Skin of body (tissue), 2 donors: Measurements from ENCODE around the gene GRAMD1A. TPM values are rescaled to one million over a fixed set of nuclear protein-coding genes. Genes with fewer than 3 reads are reported as not detected.
"Not testable (repeated sequence)": the region's sequence is repeated elsewhere in the genome, so short reads cannot be mapped to it uniquely, and the experiment has no call there.

Experiments
- DNase-seq: peaks from one replicate; lab custom pipeline; 2025; lab: John Stamatoyannopoulos, UW
- total RNA-seq: library from RNA; depleted of rRNA; stranded (reverse); fragments of >200 nt; gene quantifications from one replicate; pipeline ENCODE4 v1.2.3, GENCODE V29; 2014

GRAMD1A gene
- total RNA-seq, 1 donor from 2014 or later, result 32.7 TPM

DNA sequence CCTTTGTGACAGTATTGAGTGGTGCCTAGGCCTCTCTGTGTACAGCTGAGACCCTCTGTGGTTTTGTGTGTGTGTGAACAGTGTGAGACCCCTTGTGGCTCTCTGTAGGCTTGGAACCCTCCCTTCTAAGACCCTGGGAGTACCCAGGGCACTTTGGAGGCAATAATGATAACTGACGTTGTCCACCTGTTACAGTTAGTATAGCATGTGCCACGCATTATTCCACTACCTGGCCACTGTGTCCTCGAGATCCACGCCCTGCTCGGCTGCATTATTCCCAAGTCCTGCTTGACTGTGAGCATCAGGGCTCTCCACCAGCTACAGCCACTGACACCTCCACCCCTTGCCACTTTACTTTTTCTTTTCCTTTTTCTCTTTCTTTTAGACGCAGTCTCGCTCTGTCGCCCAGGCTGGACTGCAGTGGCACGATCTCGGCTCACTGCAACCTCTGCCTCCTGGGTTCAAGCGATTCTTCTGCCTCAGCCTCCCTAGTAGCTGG is 2.0 kb downstream of the GRAMD1A start:
- no peak for DNase-seq

DNA sequence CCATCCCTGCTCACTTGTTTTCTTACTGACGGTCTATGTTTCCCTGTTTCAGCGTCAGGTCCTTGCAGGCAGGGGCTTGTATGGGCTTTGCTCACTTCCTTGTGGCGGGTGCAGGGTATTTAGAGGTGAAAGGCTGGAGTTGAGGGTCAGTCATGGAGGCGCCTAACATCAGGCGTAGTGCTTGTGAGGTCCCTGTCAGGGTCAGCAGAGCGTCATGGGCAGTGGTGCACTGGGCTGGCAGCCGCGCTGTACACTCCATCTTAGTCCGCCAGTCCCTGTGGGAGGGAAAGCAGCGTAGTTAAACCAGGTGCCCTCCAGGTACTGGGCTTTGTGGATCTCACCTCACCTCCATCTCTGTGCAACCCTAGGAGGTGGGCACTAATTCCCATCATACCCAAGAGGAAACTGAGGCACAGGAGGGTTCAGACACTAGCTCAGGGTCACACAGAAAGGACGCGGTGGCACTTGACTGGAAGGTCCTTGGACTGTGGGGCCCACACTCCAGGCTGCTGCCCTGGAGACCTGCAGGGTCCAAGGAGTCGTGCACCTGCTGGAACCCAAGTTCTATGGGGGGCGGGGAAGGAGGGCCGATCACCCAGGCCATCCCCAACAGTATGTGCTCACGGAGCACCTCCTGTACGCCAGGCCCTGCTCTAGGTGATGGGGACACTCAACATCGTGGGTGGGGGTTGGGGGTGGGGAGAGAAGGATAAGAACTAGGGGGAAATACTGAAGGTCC is 4.6 kb downstream of the GRAMD1A start:
- no peak for DNase-seq

DNA sequence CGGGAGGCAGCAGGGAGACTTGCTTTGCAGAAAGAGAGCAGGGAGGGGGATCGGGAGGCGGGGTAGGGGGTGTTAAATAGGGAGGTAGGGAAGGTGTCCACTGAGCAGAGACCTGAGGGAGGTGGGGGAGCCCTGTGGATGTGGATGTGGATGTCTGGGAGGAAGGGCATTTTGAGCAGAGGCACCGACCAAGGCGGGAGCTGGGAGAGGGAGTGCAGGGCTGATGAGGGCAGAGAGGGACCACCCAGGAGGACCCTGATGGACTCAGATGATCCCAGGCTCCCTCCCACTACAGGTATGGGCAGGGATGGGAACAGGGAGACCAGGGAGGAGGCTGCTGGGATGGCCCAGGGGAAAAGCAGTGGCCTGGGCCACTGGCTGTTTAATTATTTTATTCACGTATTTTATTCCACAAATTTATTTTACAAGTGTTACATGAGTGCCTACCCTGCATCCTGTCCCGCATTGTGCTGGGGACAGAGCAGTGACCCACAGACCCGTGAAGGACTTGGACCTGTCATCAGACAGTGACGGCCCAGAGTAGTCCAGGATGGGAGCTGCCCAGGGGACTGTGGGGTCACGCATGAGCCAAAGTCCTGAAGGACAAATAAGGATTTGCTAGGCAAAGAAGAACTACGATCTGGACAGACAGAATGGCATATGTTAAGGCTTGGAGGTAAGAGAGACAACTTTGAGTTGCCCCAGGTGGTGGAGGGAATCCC is 5.3 kb downstream of the GRAMD1A start:
- DNase-seq, result no peak

DNA sequence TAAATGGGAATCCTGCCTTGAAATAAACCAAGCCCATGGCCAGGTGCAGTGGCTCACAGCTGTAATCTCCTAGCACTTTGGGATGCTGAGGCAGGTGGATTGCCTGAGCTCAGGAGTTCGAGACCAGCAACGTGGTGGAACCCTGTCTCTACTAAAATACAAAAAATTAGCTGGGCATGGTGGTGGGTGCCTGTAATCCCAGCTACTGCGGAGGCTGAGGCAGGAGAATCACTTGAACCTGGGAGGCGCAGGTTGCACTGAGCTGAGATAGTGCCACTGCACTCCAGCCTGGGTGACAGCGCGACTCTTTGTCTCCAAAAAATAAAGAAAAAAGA is 5.9 kb downstream of the GRAMD1A start:
- DNase-seq, result not testable (repeated sequence)

DNA sequence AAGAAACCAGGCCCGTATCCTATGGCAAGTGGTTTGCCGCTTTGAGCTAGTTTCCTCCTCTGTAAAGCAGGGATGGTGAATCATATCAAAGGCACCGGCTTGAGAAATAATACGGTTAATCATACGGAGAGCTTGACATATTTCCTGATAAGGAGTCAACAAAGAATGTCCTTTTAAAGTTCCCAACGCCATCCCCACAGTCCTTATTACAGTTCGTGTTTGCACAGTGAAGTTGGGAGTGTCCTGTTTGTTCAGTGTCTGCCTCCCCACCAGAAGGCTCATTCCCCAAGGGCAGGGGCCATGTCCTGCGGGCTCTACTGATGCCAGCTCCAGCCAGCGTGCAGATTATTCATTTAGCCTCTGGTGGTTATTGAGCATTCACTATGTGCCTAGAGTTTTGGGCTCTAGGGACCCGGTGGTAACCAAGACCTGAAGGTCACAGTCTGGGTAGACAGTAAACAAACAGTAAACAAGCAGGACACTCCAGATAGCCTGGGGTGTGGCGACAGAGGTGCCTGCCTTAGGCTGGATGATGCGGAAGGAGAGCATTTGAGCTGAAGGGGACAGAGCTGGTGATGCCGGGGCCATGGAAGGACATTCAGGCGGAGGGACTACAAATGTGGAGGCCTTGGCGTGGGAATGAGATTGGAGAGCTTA is 6.3 kb downstream of the GRAMD1A start:
- no peak for DNase-seq

DNA sequence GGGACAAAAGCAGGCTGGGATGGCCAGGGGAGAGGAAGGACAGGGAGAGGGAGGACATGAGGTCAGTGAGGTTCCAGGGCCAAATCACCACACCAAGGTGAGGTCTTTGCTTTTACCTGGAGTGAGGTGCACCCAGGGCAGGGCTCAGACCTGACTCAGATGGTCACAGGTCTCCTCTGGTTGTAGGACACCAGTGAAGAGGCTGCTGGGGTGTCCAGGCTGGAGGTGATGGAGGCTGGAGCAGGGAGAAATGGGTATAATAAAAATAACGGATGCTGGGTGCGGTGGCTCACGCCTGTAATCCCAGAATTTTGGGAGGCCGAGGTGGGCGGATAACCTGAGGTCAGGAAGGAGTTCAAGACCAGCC is 6.9 kb downstream of the GRAMD1A start:
- no peak for DNase-seq

DNA sequence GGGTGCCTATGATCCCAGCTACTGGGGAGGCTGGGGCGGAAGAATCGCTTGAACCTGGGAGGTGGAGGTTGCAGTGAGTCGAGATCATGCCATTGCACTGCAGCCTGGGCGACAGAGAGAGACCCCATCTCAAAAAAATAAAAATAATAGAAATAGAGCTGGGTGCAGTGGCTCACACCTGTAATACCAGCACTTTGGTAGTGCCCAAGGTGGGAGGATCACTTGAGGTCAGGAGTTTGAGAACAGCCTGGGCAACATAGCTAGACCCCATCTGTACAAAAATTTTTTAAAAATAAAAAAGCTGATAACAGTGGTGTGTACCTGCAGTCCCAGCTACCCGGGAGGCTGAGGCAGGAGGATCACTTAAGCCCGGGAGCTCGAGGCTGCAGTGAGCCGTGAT is 7.3 kb downstream of the GRAMD1A start:
- DNase-seq, result not testable (repeated sequence)

DNA sequence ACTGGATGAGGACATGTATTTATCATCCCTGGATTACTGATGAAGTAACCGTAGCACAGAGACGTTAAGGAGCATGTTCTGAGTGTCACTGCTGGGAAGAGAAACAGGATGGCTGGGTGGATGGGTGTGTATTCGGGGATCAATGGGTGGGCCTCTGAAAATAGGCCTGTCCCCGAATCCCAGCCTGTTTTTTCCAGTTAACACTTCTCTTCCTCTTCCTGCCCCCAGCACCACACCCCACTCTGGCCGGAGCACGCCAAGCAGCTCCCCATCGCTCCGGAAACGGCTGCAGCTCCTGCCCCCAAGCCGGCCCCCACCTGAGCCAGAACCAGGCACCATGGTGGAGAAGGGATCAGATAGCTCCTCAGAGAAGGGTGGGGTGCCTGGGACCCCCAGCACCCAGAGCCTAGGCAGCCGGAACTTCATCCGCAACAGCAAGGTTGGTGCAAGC is 8.8 kb downstream of the GRAMD1A start:
- no peak for DNase-seq

DNA sequence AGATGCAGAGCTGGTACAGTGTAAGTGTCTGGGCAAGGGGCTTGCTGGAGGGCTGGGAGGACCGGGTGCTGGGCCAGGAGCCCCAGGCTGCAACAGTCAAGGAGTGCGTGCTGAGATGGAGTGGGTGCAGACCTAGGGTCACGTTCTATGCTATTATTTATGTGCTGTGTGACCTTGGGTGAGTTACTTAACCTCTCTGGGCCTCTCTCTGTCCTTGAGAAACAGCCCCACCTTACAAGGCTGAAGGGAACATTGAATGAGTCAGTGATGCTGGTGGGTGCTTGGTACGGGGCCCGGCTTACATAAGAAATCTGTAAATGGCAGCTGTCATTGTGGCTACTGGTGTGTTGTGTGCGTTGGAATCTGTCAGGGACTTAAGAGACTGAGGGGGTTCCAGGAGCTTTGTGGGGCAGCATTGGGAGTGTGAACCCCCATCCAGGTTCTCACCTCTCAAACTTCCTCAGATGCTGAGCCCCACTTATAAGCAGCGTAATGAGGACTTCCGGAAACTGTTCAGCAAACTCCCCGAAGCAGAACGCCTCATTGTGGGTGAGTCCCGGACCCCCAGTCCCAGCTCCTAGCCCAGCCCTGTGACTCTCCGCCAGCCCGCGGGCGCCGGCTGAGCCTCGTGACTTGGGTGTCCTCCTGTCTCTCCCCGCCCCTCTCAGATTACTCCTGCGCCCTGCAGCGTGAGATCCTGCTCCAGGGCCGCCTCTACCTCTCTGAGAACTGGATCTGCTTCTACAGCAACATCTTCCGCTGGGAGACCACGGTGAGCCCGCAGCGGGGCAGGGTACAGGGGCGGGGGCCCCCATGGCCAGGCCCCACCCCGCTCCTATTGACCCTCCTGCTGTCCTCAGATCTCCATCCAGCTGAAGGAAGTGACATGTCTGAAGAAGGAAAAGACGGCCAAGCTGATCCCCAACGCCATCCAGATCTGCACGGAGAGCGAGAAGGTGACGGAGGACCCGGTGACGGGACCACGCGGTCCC is 9.6 kb downstream of the GRAMD1A start:
- no peak for DNase-seq

DNA sequence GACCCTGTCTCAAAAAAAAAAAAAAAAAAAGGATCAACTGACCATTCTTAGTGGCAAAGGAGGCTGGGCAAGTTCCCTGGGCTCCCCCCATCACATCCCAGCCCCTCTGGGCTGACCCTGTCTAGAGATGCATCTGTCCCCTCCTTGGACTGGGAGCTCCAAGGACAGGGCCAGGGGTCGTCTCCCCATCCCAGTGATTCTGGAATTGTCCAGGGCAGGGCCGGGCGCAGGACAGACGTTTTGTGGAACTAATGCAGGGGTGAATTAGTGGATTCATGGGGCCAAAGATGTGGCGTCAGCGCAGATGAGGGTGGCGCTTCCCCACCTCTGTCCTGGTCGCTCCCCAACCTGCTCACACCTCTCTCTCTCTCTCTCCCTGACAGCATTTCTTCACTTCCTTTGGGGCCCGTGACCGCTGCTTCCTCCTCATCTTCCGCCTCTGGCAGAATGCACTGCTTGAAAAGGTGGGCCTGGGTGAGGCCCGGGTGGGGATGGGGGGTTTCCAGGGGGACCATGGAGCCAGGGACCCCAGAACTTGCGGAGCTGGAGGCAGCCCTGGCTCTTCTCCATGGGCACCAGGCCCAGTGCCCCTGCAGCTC is 11.1 kb downstream of the GRAMD1A start:
- DNase-seq, result no peak

DNA sequence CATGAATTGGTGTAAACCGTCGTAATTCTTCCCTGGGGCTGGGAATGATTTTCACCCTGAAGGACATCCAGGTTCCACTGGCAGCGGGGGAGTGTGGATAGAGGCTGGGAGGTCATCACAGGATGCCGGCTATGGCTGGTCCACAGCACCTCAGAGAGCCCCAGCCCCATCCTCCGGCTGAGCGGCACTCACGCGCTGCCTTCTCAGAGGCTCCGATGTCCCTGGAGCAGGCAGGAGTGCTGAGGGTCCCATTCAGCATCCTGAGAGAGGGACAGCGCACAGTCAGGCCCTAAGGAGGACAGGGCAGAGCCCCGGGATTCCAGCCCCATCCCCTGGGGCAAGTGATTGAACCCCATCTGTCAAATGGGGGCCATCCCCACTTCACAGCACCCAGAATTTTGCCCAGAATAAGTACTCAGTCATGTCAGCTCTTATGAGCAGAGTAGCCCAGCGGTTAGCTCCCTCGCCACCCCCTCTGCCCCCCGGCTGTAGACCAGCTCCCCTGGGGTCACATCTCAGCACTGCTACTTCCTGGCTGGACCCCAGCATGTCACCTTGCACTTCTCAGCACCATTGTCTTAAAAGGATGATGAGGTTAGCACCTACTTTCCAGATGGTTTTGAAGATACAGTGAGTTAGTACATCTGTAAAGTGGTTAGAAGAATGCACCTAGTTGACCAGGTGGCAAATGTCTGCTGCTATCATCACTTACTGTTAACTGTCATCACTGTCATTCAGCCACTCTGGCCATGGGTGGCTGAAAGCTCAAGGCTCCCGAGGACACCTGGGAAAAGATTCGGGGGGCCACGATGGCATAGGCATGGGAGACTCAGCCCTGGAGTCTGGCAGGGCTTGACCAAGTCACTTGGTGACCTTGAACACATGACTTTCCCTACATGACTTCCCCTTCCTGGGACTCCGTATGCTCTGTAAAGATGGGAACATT is 11.9 kb downstream of the GRAMD1A start:
- DNase-seq, result no peak

DNA sequence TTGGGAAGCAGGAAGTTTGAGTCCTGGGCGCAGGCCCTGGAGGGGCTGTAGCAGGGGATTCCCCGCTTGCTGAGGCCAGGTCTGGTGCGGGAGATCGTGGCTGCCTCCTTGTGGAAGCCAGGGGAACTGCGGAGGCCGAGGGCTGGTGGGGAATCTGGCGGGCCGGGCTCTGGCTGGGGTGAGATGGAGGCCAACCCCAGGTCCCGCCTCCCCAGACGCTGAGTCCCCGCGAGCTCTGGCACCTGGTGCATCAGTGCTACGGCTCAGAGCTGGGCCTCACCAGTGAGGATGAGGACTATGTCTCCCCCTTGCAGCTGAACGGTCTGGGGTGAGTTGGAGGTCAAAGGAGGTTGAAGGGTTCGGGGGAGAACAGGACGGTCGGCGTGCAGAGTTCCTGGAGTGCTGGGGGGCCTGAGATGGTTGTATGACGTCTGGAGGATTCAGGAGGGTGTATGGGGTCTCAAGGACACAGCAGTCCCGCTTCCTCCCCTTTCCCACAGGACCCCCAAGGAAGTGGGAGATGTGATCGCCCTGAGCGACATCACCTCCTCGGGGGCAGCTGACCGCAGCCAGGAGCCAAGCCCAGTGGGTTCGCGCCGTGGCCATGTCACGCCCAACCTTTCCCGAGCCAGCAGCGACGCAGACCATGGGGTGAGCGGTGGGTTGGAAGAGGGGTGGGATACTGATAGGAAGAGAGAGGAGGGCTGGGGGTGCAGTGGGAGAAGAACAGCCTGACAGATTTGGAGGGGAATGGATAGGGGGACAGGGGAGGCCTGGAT is 13.1 kb downstream of the GRAMD1A start:
- no peak for DNase-seq

DNA sequence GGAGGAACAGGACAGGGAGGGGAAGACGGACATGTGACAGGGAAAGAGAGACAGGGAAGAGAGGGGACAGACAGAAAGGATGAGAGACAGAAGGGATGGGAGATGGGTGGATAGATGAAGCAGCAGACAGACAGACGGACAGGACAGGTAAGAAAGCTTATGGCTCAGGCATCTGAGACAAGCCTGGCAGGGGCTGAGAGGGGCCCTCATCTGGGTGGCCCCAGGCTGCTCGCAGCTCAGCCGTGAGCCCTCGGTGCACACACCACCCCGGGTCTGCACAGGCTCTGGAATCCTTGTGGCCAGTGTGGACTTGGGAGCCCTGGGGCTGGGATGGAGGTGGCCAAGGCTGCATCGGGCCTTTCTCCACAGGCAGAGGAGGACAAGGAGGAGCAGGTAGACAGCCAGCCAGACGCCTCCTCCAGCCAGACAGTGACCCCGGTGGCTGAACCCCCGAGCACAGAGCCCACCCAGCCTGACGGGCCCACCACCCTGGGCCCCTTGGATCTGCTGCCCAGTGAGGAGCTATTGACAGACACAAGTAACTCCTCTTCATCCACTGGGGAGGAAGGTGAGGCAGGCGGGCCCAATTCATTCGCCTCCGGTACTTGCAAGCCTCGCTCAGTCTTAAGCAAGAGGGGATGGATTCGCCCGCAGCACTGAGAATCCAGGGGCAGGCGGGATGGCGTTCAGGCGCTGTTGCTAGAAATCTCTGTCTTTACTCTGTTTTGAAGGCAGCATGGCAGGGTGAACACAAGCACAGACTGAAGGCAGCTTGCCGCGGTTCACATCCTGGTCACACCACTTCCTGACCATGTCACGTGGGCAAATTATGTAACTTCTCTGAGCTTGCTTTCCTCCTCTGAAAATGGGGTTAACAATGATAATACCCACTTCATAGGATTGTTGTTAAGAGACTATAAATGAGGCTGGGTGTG is 14.0 kb downstream of the GRAMD1A start:
- DNase-seq, result no peak

DNA sequence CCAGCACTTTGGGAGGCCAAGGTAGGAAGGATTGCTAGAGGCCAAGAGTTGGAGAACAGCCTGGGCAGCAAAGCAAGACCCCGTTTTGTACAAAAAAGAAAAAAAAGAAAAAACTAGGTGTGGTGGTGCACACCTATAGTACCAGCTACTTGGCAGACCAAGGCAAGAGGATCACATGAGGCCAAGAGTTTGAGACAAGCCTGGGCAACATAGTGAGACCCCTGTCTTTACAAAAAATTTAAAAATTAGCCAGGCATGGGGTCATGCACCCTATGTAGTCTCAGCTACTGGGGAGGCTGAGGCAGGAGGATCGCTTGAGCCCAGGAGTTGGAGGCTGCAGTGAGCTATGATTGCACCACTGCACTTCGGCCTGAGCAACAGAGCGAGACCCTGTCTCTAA is 14.7 kb downstream of the GRAMD1A start:
- not testable (repeated sequence) for DNase-seq

DNA sequence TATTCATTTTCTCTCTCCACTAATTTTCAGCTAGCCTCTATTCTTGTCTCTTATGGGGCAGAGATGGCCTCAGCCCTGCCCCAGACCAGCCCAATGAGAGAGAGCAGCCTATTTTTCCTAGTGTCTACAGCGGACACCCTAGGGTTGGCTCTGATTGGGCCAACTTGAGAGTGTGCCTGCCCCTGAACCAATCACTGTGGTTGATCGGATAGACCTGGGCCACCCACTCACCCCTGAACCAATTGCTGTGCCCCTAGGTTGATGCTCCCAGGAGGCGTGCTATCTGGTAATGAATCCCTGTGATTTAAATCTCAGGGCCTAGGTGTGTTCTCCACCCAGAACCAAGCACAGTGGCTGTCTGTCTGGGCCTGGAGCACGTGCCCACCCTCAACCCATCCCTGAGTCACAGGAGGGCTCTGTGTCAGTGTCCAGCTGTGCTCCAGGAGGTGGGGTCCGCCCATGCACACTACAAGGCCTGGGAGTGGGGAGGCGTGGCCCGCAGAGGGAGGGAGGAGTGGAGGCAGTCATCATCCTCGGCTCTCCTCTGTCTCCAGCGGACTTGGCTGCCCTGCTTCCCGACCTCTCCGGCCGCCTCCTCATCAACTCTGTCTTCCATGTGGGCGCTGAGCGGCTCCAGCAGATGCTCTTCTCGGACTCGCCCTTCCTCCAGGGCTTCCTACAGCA is 15.3 kb downstream of the GRAMD1A start:
- DNase-seq, result no peak

DNA sequence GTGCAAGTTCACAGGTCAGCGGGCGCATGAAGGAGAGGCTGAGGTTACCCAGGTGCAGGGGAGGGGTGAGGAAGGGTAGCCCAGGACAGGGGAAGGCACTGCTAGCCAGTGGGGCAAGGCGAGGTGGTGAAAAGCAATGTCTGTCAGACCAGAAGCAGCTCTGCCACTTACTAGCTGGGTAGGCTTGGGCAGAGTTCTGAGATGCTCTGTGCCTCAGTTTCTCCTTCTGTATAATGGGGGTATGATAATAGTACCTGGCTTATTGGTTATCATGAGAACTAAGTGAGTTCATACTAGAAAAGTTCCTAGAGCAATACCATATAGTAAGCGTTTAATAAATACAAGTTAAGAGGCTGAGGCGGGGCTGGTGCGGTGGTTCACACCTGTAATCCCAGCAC is 15.8 kb downstream of the GRAMD1A start:
- no peak for DNase-seq

DNA sequence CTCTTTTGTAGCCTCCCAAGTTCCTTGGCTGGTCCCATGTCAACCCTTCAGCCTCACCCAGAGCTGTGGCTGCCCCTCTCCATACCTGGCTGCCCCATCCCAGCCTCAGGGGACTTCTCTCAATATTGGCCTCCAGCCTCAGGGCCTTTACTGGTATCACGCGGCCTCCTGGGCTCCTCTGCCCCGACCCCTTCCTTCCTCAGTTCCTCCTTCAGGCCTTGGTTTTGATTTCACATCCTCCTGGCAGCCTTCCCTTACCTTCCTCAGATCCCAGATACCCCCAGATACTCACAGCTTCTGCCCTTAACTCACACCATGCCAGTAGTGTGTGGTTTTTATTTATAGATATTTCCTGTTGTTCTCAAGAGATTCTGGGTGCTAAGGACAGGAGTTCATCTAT is 17.4 kb downstream of the GRAMD1A start:
- DNase-seq, result no peak
